K562 (cell line): ENCODE measurements around the gene AGPAT3. TPM values are rescaled to one million over a fixed set of nuclear protein-coding genes. Genes with fewer than 3 reads are reported as not detected.

Experiments
- E2F6 ChIP-seq, 2 experiments: IDR thresholded peaks; 2 replicates each; pipeline ENCODE4 v1.6.1; 2011; ENCODE audit warnings: borderline replicate concordance in 1 of 2, control low read depth in 1 of 2, low read depth in 1 of 2, low read length in 1 of 2, mild to moderate bottlenecking in 1 of 2, mixed read lengths in 1 of 2, moderate library complexity in 1 of 2; ENCODE audit not compliant: insufficient read depth in 1 of 2, insufficient read length in 1 of 2, poor library complexity in 1 of 2, severe bottlenecking in 1 of 2; ENCODE audit errors: extremely low read depth in 1 of 2
- EP400 ChIP-seq: fragments of 450-650 bp; IDR thresholded peaks from 2 replicates; pipeline ENCODE4 v1.6.1; 2017; ENCODE audit warnings: antibody characterized with exemption, mild to moderate bottlenecking, moderate library complexity
- GATAD2A ChIP-seq: fragments of 450-650 bp; IDR thresholded peaks from 2 replicates; pipeline ENCODE4 v1.6.1; 2017
- NFATC3 ChIP-seq: fragments of 450-650 bp; IDR thresholded peaks from 2 replicates; pipeline ENCODE4 v1.6.1; 2017; ENCODE audit warnings: mild to moderate bottlenecking
- NFYB ChIP-seq: IDR thresholded peaks from 2 replicates; pipeline ENCODE4 v1.6.1; 2011; ENCODE audit warnings: mild to moderate bottlenecking, moderate library complexity; ENCODE audit not compliant: insufficient read length; ENCODE audit errors: extremely low read depth
- NKRF ChIP-seq: fragments of 450-650 bp; IDR thresholded peaks from 2 replicates; pipeline ENCODE4 v1.6.1; 2016; ENCODE audit warnings: borderline replicate concordance
- NR4A1 ChIP-seq, 2 experiments: fragments of 250-450 bp in 1 of 2; fragments of 450-650 bp in 1 of 2; sonication (Bioruptor Pico) in 1 of 2; IDR thresholded peaks; 2 replicates each; pipeline versions ENCODE4 v1.4.0 to v1.6.1; 2016 to 2020; ENCODE audit warnings: mild to moderate bottlenecking in 2 of 2, missing compliant biosample characterization in 1 of 2, missing genetic modification characterization in 1 of 2, moderate library complexity in 1 of 2
- POLR2A ChIP-seq: fragments of 450-650 bp; conservative IDR thresholded peaks from 2 replicates; pipeline ENCODE4 v1.6.1; 2016
- RBFOX2 ChIP-seq: fragments of 200-400 bp; formaldehyde crosslinking; IDR thresholded peaks from 2 replicates; pipeline ENCODE4 v1.6.1; 2017; ENCODE audit warnings: low read depth, mild to moderate bottlenecking, low read length, moderate library complexity
- ZBTB11 ChIP-seq, 3 experiments: fragments of 200-800 bp in 1 of 3; fragments of 250-450 bp in 1 of 3; fragments of 450-650 bp in 1 of 3; sonication (Bioruptor Pico) in 1 of 3; sonication (Bioruptor generic) in 1 of 3; formaldehyde crosslinking in 1 of 3; IDR thresholded peaks; 2 replicates each; pipeline versions ENCODE4 v1.6.1 to v1.8.0; 2016 to 2022; ENCODE audit warnings: mild to moderate bottlenecking in 2 of 3, missing genetic modification characterization in 2 of 3, missing compliant biosample characterization in 1 of 3, moderate library complexity in 1 of 3
- ZBTB2 ChIP-seq: fragments of 450-650 bp; IDR thresholded peaks from 2 replicates; pipeline ENCODE4 v1.6.1; 2016; ENCODE audit warnings: antibody characterized with exemption
- ZC3H8 ChIP-seq: fragments of 450-650 bp; IDR thresholded peaks from 2 replicates; pipeline ENCODE4 v1.6.1; 2017
- ZNF740 ChIP-seq, 3 experiments: fragments of 200-800 bp in 1 of 3; sonication (Bioruptor generic) in 1 of 3; sonication (generic) in 1 of 3; formaldehyde crosslinking in 1 of 3; IDR thresholded peaks; 2 replicates each; pipeline versions ENCODE4 v1.6.1 to v1.8.0; 2016 to 2022; ENCODE audit warnings: mild to moderate bottlenecking in 2 of 3, missing compliant biosample characterization in 2 of 3, missing genetic modification characterization in 2 of 3, missing genetic modification reagents in 1 of 3
- polyA plus RNA-seq, 8 experiments: library from polyadenylated mRNA; depleted of rRNA in 4 of 8; stranded (reverse) in 5 of 8; unstranded in 3 of 8; fragments of >200 nt; fragmentation: Nextera tagmentation in 2 of 8; fragmentation: Illumina TruSeq in 1 of 8; extraction: Ambion mirVana in 2 of 8; extraction: Trizol in 1 of 8; gene quantifications; 2 replicates each; pipeline versions ENCODE4 v1.2.1 to v1.2.3, GENCODE V29; 2011 to 2014; ENCODE audit warnings: inconsistent platforms in 1 of 8, missing spikeins in 1 of 8
- total RNA-seq, 7 experiments: library from RNA; depleted of rRNA in 6 of 7; stranded (reverse); fragments of >200 nt in 6 of 7; fragmentation: Illumina TruSeq in 2 of 7; extraction: Trizol in 2 of 7; gene quantifications; 2 replicates each; pipeline versions ENCODE4 v1.2.1 to v1.2.3, GENCODE V29; 2011 to 2021; ENCODE audit warnings: low replicate concordance in 1 of 7

AGPAT3 gene
- total and polyA plus RNA-seq, 9 of the 15 experiments (the other 6 are each of a cell fraction or from before 2014, with no cell fraction given): 1.5 to 88.4 (median 35.7) TPM

- TF ChIP-seq E2F6 (IDR thresholded peaks at IDR 0.05; ENCODE audit: borderline replicate concordance in 1 of 2, extremely low read depth in 1 of 2, insufficient read depth in 1 of 2, insufficient read length in 1 of 2, low read depth in 1 of 2, low read length in 1 of 2, poor library complexity in 1 of 2, severe bottlenecking in 1 of 2) (peak in 1 of 2 experiments; percentile 61), ZC3H8 (peak; percentile 8; the same call in 1 of the 2 replicates), EP400 (peak; percentile 66), ZBTB2 (0 out of 2 replicates have a peak, but pooled peaks have one; percentile 51), NFYB (peak; percentile 3), NFATC3 (no peak), NR4A1 (CRISPR knock-in tag; IDR thresholded peaks at IDR 0.05) (no peak), NR4A1 (tag; IDR thresholded peaks at IDR 0.05) (no peak), ZBTB11 (CRISPR knock-in tag; IDR thresholded peaks at IDR 0.05) (0 out of 6 replicates have a peak, but pooled peaks of 1 of the 3 experiments have one; percentile 27), NKRF (0 out of 2 replicates have a peak, but pooled peaks have one; percentile 9), GATAD2A (peak; percentile 44; the same call in 1 of the 2 replicates), ZNF740 (CRISPR knock-in tag; IDR thresholded peaks at IDR 0.05) (peak; percentile 65; the same call in 1 of the 2 replicates), ZNF740 (tag; IDR thresholded peaks at IDR 0.05) (no peak), RBFOX2 (peak; percentile 60), POLR2A (0 out of 2 replicates have a peak, but pooled peaks have one; percentile 51)
These were observed 51.9 kb downstream of the AGPAT3 start (continued) for GRCh38 chr21:43916691-43917514.
